Stomach (tissue), 4 donors: ENCODE data around the gene CFAP107.

Experiments
- CTCF ChIP-seq, 7 experiments: fragments of 450-650 bp in 4 of 7; fragments of 200-600 bp in 3 of 7; sonication (generic) in 3 of 7; IDR thresholded peaks; one replicate each; pipeline ENCODE4 v1.5.1; 2016 to 2019; ENCODE audit warnings: antibody characterized with exemption in 7 of 7, control low read depth in 2 of 7, mild to moderate bottlenecking in 1 of 7
- POLR2AphosphoS5 ChIP-seq, 3 donors: sonication (generic); formaldehyde crosslinking; IDR thresholded peaks; one replicate each; pipeline ENCODE4 v1.6.1; 2016; ENCODE audit warnings: antibody characterized with exemption in 3 of 3

GRCh38 chr1:12696658-12697057, 49.3 kb upstream of the CFAP107 start:
- TF ChIP-seq CTCF (IDR thresholded peaks at IDR 0.05) (no peak), POLR2AphosphoS5 (IDR thresholded peaks at IDR 0.05) (no peak)
